Fibroblast of mammary gland (primary cell): Measurements from ENCODE around the gene FOCAD.

ENCODE experiments used
- DNase-seq: peaks from one replicate; pipeline ENCODE4 v3.0.0-alpha.2; 2010; ENCODE audit warnings: low read depth
- H3K4me3 ChIP-seq: 2 replicates; pipeline ENCODE4 v1.5.1; 2011; ENCODE audit warnings: low read depth, mild to moderate bottlenecking, low read length, moderate library complexity; ENCODE audit not compliant: control insufficient read depth
- TF ChIP-seq, protein P1 (sequence below): conservative IDR thresholded peaks from 2 replicates; pipeline ENCODE4 v1.5.1; 2011; ENCODE audit warnings: low read depth, low read length, inconsistent platforms; ENCODE audit not compliant: control insufficient read depth, insufficient read depth

The FOCAD gene

DNA sequence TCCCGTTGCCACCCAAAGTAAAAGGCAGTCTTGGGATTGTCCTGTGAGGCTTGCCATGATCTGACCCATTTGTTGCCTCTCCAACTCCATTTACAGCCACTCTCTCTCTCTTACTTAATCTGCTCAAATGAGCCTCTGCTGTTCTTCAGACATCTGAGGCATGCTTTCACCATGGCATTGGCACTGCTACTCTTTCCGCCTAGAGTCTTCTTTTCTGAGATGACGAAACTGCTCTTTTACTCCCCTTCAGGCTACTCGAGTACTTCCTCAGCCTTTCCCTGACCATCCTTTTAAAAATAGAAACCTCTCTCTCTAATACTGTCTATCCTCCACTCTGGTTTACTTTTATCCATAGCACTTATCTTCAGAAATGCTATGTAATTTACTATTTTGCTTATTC is 9.0 kb downstream of the FOCAD start:
- TF ChIP-seq, protein P1, sequence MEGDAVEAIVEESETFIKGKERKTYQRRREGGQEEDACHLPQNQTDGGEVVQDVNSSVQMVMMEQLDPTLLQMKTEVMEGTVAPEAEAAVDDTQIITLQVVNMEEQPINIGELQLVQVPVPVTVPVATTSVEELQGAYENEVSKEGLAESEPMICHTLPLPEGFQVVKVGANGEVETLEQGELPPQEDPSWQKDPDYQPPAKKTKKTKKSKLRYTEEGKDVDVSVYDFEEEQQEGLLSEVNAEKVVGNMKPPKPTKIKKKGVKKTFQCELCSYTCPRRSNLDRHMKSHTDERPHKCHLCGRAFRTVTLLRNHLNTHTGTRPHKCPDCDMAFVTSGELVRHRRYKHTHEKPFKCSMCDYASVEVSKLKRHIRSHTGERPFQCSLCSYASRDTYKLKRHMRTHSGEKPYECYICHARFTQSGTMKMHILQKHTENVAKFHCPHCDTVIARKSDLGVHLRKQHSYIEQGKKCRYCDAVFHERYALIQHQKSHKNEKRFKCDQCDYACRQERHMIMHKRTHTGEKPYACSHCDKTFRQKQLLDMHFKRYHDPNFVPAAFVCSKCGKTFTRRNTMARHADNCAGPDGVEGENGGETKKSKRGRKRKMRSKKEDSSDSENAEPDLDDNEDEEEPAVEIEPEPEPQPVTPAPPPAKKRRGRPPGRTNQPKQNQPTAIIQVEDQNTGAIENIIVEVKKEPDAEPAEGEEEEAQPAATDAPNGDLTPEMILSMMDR = no peak
- H3K4me3 ChIP-seq = no peak overlapping the region
- no peak for DNase-seq

DNA sequence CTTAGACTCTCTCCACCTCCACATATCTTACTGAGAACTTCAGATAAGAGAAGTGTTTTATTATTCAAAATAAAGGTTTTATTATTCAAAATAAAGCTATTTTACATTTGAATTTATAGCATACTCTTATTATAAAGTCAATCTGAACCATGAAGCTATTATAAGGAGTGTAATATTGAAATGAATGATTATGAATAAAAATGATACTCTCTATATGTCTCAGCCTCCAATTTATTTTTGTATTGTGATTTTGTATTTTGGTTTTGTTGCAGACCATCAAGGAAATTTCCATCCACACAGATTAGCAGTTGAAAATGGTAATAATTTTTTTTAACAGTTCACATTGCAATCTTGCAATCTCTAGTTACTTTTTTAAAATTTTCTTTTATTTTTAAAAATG is 10.2 kb downstream of the FOCAD start:
- no peak overlapping the region for H3K4me3 ChIP-seq
- TF ChIP-seq, protein P1 = no peak
- no peak for DNase-seq

GRCh38 chr9:20697021-20697719 is 13.1 kb downstream of the FOCAD start:
- TF ChIP-seq, protein P1 = no peak
- H3K4me3 ChIP-seq = no peak overlapping the region
- no peak for DNase-seq

DNA sequence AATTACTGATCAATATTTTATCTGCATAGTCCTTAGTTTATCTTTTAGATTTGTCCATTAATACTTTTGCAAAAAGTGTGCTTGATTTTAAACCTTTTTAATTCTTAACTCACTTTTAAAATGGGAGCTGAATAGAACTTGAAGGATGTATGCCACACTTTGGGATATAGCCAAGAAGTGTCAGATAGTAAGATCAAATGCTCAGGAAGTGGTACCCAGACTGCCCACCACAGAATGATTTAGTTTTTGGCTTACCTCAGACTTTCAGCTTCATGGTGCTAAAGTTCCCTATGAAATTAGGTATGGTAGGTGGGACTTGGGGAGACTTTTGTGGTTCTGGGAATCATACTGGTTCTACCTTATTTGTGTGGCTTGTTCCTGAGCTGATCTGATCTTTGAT is 14.7 kb downstream of the FOCAD start:
- no peak overlapping the region for H3K4me3 ChIP-seq
- DNase-seq = no peak
- TF ChIP-seq, protein P1 = no peak

DNA sequence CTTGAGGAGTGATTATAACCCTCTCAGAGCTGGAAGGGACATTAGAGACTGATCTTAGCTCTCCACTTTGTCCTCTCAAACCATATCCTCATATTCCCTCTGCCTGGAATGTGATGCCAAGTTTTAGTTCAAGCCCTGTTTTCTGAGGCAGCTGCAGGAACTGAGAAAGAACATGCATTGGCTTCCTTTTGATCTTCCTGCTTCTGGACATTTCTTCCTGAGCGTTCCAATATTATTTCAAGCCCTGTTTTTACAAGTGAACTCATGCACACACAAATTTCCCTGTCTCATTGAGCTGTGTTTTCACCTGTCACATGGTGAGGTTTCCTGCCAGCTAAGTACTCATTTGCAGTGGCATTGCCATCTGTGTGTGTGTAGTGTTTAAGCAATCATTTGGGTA is 17.0 kb downstream of the FOCAD start:
- DNase-seq = no peak
- TF ChIP-seq, protein P1 = no peak
- no peak overlapping the region for H3K4me3 ChIP-seq

- DNase-seq = no peak
- H3K4me3 ChIP-seq = no peak overlapping the region
- TF ChIP-seq, protein P1 = no peak
Observed at GRCh38 chr9:20702570-20702969, 18.5 kb downstream of the FOCAD start.

- TF ChIP-seq, protein P1 = no peak
- no peak overlapping the region for H3K4me3 ChIP-seq
- DNase-seq = no peak
Observed at GRCh38 chr9:20703146-20703545, 19.1 kb downstream of the FOCAD start.
